ENCODE results near the gene ACP4.
A peak's percentile ranks its signal among the peaks of the same experiment; 100 is the strongest.

Gene ACP4

DNA sequence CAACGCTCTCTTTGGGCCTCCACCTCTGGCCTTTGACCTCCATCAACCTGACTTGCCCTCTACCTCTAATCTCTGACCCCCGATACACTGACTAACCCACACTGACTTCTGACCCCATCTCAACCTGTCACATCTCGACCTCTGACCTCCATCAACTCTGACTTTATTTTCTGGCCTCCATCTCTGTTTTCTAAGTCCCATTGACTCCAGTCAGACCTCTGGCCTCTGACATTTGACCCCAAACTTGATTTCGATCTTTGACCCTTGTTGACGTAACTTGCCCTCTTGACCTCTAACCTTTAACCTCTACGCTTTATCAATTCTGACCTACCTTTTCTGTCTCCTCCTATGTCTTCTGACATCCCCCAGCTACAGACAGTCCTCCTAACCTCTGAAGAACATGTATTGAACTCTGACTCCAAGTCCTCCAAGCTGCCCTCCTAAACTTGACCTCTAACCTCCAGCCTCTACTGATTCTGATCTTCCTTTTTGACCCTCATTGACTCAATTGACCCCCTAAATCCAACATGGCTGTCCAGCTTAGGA, 780 bp downstream of the ACP4 start:
- H3K27me3 ChIP-seq (replicated peaks in 2 of 5; ENCODE audit: control insufficient read depth in 4 of 5, insufficient read depth in 5 of 5, low read length in 4 of 5) = no peaks in the 10 kb centered on the region
- ChIA-PET POLR2A (interaction anchor here (1.2 kb wide), 1 partner anchor 13 kb away, joined by 3 read pairs; no protein-coding TSS in a partner anchor), CTCF (interaction anchor here (2.1 to 3.1 kb wide), 2 partner anchors 9 to 185 kb away, joined by 4 to 11 read pairs; no protein-coding TSS in a partner anchor)
- H3K27ac ChIP-seq (ENCODE audit: insufficient read depth in 1 of 2, low read depth in 1 of 2, low read length in 2 of 2, poor library complexity in 1 of 2, severe bottlenecking in 2 of 2) = no peak overlapping the region
- H3K4me1 ChIP-seq (ENCODE audit: control extremely low read depth in 1 of 4, control insufficient read depth in 4 of 4, insufficient read depth in 4 of 4, low read length in 3 of 4) = peaks cover 0 to 10% (median 2%) of the 10 kb centered on the region in 4 experiments
- DNase-seq = no peak
- H3K9me3 ChIP-seq (ENCODE audit: control extremely low read depth in 1 of 5, control insufficient read depth in 4 of 5, insufficient read depth in 2 of 5, low read depth in 1 of 5, low read length in 4 of 5) = no peaks in the 10 kb centered on the region
- peaks cover 0 to 6% (median 2%) of the 10 kb centered on the region in 4 experiments for H3K36me3 ChIP-seq (ENCODE audit: control insufficient read depth in 4 of 4, insufficient read depth in 4 of 4, low read length in 3 of 4)
- 97% methylated on average over 6 of the region's 6 CpGs for WGBS (ENCODE audit: insufficient coverage)
- H3K4me3 ChIP-seq (ENCODE audit: control insufficient read depth in 1 of 7, extremely low read depth in 1 of 7, insufficient read depth in 4 of 7, low read depth in 2 of 7, low read length in 6 of 7) = no peak overlapping the region

DNA sequence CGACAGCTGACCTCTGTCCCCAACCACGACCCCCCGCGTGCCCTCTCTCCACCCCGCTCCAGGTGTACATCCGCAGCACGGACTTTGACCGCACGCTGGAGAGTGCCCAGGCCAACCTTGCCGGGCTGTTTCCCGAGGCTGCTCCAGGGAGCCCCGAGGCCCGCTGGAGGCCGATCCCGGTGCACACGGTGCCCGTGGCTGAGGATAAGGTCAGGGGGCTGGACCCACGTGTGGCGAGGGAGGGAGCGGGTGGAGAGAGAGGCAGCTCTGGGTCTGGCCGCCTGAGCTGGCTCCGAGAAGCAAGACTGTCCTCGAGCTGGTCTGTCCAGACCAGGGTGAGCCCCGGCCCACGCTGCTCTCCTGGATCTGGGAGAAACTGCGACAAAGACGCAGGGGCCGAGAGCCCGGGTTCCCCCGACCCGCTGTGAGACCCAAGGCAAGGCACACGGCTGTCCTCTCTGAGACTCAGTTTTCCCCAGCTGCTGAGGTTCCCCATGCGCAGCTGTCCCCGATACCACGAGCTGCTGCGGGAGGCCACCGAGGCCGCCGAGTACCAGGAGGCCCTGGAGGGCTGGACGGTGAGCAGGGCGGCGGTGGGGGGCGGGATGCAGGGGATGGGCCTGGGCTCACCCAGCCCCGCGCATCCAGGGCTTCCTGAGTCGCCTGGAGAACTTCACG, 1.5 kb downstream of the ACP4 start:
- CTCF ChIA-PET = interaction anchor here (2.1 to 3.1 kb wide), 2 partner anchors 10 to 185 kb away, joined by 4 to 11 read pairs; no protein-coding TSS in a partner anchor
- no peak overlapping the region for H3K27ac ChIP-seq (ENCODE audit: insufficient read depth in 1 of 2, low read depth in 1 of 2, low read length in 2 of 2, poor library complexity in 1 of 2, severe bottlenecking in 2 of 2)

DNA sequence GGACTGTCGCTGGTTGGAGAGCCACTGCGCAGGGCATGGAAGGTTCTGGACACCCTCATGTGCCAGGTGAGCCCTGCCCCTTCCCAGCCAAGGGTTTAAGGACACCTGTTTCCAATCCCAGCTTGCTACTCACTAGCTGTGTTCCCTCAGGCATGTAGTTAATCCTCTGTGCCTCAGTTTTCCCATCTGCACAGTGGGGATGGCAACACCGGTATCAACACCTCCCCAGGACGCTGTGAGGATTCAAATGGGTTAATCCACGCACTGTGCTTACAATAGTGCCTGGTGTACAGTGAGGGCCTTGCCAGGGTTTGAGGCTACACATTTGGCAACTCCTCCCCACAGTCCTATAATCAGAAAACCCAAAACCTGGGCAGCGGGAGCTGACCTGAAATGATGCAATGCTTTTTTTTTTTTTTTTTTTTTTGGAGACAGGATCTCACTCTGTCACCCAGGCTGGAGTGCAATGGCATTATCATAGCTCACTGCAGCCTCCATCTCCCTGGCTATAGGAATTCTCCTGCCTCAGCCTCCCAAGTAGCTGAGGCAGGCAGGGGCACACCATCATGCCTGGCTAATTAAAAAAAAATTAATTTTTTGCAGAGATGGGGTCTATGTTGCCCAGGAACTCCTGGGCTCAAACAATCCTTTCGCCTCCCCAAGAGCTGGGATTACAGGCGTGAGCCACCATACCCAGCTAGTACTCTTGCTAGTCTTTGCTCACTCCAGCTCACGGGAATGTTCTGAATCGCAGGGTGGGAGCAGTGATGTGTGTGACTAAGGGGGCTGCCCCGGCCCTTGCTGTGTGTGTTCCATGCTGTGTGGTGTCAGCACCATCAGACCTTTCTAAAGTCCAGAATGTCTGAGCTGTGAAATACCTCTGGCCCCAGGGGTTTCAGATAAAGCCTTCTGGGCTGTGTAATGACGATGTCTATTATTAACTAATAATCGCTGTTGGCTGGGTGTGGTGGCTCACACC, 2.3 kb downstream of the ACP4 start:
- Histone ChIP-seq H3K9me3 (ENCODE audit: control extremely low read depth in 1 of 5, control insufficient read depth in 4 of 5, insufficient read depth in 2 of 5, low read depth in 1 of 5, low read length in 4 of 5) (no peaks in the 10 kb centered on the region), H3K4me3 (ENCODE audit: control insufficient read depth in 1 of 7, extremely low read depth in 1 of 7, insufficient read depth in 4 of 7, low read depth in 2 of 7, low read length in 6 of 7) (no peak overlapping the region), H3K36me3 (ENCODE audit: control insufficient read depth in 4 of 4, insufficient read depth in 4 of 4, low read length in 3 of 4) (peaks cover under 1 to 20% (median 11%) of the 10 kb centered on the region in 4 experiments), H3K4me1 (ENCODE audit: control extremely low read depth in 1 of 4, control insufficient read depth in 4 of 4, insufficient read depth in 4 of 4, low read length in 3 of 4) (peaks cover 0 to 10% (median 2%) of the 10 kb centered on the region in 4 experiments), H3K27ac (ENCODE audit: insufficient read depth in 1 of 2, low read depth in 1 of 2, low read length in 2 of 2, poor library complexity in 1 of 2, severe bottlenecking in 2 of 2) (no peak overlapping the region), H3K27me3 (replicated peaks in 2 of 5; ENCODE audit: control insufficient read depth in 4 of 5, insufficient read depth in 5 of 5, low read length in 4 of 5) (no peaks in the 10 kb centered on the region)
- 98% methylated on average over 11 of the region's 13 CpGs for WGBS (ENCODE audit: insufficient coverage)
- ChIA-PET CTCF (interaction anchor here (2.1 to 3.1 kb wide), 2 partner anchors 10 to 186 kb away, joined by 4 to 11 read pairs; no protein-coding TSS in a partner anchor), POLR2A (no interaction called here)
- DNase-seq = no peak

More for the DNA sequence above, 1.5 kb downstream of the ACP4 start:
- Histone ChIP-seq H3K9me3 (ENCODE audit: control extremely low read depth in 1 of 5, control insufficient read depth in 4 of 5, insufficient read depth in 2 of 5, low read depth in 1 of 5, low read length in 4 of 5) (no peaks in the 10 kb centered on the region), H3K4me1 (ENCODE audit: control extremely low read depth in 1 of 4, control insufficient read depth in 4 of 4, insufficient read depth in 4 of 4, low read length in 3 of 4) (peaks cover 0 to 10% (median 2%) of the 10 kb centered on the region in 4 experiments), H3K36me3 (ENCODE audit: control insufficient read depth in 4 of 4, insufficient read depth in 4 of 4, low read length in 3 of 4) (peaks cover 0 to 12% (median 6%) of the 10 kb centered on the region in 4 experiments), H3K4me3 (ENCODE audit: control insufficient read depth in 1 of 7, extremely low read depth in 1 of 7, insufficient read depth in 4 of 7, low read depth in 2 of 7, low read length in 6 of 7) (no peak overlapping the region), H3K27me3 (replicated peaks in 2 of 5; ENCODE audit: control insufficient read depth in 4 of 5, insufficient read depth in 5 of 5, low read length in 4 of 5) (no peaks in the 10 kb centered on the region)
- WGBS (ENCODE audit: insufficient coverage) = 93% methylated on average over 43 of the region's 47 CpGs
- POLR2A ChIA-PET = no interaction called here
- DNase-seq = no peak

DNA sequence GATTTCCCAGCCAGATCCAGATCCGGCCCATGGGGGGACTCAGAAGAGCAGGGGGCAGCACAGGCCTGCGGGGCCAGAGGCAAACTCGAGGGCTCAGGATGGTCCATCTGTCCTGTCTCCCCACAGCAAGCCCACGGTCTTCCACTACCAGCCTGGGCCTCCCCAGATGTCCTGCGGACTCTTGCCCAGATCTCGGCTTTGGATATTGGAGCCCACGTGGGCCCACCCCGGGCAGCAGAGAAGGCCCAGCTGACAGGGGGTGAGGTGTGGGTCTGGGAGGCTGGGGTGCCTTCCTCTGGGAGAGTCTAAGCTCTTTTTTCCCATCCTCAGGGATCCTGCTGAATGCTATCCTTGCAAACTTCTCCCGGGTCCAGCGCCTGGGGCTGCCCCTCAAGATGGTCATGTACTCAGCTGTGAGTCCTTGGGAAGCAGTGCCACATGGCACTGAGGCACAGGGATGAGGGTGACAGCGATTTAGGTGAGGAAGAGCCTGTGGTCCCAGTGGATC, 3.4 kb downstream of the ACP4 start:
- no peaks in the 10 kb centered on the region for H3K27me3 ChIP-seq (replicated peaks in 2 of 5; ENCODE audit: control insufficient read depth in 4 of 5, insufficient read depth in 5 of 5, low read length in 4 of 5)
- H3K36me3 ChIP-seq (ENCODE audit: control insufficient read depth in 4 of 4, insufficient read depth in 4 of 4, low read length in 3 of 4) = peaks cover 4 to 30% (median 22%) of the 10 kb centered on the region in 4 experiments
- H3K4me1 ChIP-seq (ENCODE audit: control extremely low read depth in 1 of 4, control insufficient read depth in 4 of 4, insufficient read depth in 4 of 4, low read length in 3 of 4) = peaks cover 0 to 10% (median 2%) of the 10 kb centered on the region in 4 experiments
- no peak overlapping the region for H3K4me3 ChIP-seq (ENCODE audit: control insufficient read depth in 1 of 7, extremely low read depth in 1 of 7, insufficient read depth in 4 of 7, low read depth in 2 of 7, low read length in 6 of 7)
- ChIA-PET POLR2A (no interaction called here), CTCF (interaction anchor here (0.6 to 1.8 kb wide), 2 partner anchors 14 to 392 kb away, joined by 3 to 5 read pairs; no protein-coding TSS in a partner anchor)
- DNase-seq = no peak
- H3K27ac ChIP-seq (ENCODE audit: insufficient read depth in 1 of 2, low read depth in 1 of 2, low read length in 2 of 2, poor library complexity in 1 of 2, severe bottlenecking in 2 of 2) = no peak overlapping the region
- 75% methylated on average over 3 of the region's 11 CpGs for WGBS (ENCODE audit: insufficient coverage)
- H3K9me3 ChIP-seq (ENCODE audit: control extremely low read depth in 1 of 5, control insufficient read depth in 4 of 5, insufficient read depth in 2 of 5, low read depth in 1 of 5, low read length in 4 of 5) = no peaks in the 10 kb centered on the region

GRCh38 chr19:50794074-50794875, 4.1 kb downstream of the ACP4 start:
- 53% methylated on average over 9 of the region's 16 CpGs for WGBS (ENCODE audit: insufficient coverage)
- Histone ChIP-seq H3K27me3 (replicated peaks in 2 of 5; ENCODE audit: control insufficient read depth in 4 of 5, insufficient read depth in 5 of 5, low read length in 4 of 5) (no peaks in the 10 kb centered on the region), H3K9me3 (ENCODE audit: control extremely low read depth in 1 of 5, control insufficient read depth in 4 of 5, insufficient read depth in 2 of 5, low read depth in 1 of 5, low read length in 4 of 5) (no peaks in the 10 kb centered on the region), H3K4me1 (ENCODE audit: control extremely low read depth in 1 of 4, control insufficient read depth in 4 of 4, insufficient read depth in 4 of 4, low read length in 3 of 4) (peaks cover 0 to 10% (median 2%) of the 10 kb centered on the region in 4 experiments), H3K27ac (ENCODE audit: insufficient read depth in 1 of 2, low read depth in 1 of 2, low read length in 2 of 2, poor library complexity in 1 of 2, severe bottlenecking in 2 of 2) (no peak overlapping the region), H3K36me3 (ENCODE audit: control insufficient read depth in 4 of 4, insufficient read depth in 4 of 4, low read length in 3 of 4) (peaks cover 4 to 36% (median 27%) of the 10 kb centered on the region in 4 experiments), H3K4me3 (ENCODE audit: control insufficient read depth in 1 of 7, extremely low read depth in 1 of 7, insufficient read depth in 4 of 7, low read depth in 2 of 7, low read length in 6 of 7) (no peak overlapping the region)
- ChIA-PET CTCF (interaction anchor here (1.4 to 1.8 kb wide), 2 partner anchors 15 to 70 kb away, joined by 5 read pairs; no protein-coding TSS in a partner anchor), POLR2A (no interaction called here)
- DNase-seq = peak in 2 of 3 donors; percentile 46 to 53
